SK-N-SH treated with all-trans-retinoic acid at 6 μM for 48 hours (cell line): ENCODE results near the gene PDGFRB.

Experiments used
- GLIS3 ChIP-seq: fragments of 250-450 bp; sonication (Bioruptor Pico); IDR thresholded peaks from 2 replicates; pipeline ENCODE4 v1.5.0; 2020; ENCODE audit warnings: mild to moderate bottlenecking, moderate library complexity
- ISL1 ChIP-seq: fragments of 250-450 bp; sonication (Bioruptor Pico); IDR thresholded peaks from 2 replicates; pipeline ENCODE4 v2.1.2; 2022; ENCODE audit warnings: mild to moderate bottlenecking, moderate library complexity
- RARB ChIP-seq: fragments of 250-450 bp; sonication (Bioruptor Pico); IDR thresholded peaks from 2 replicates; pipeline ENCODE4 v1.8.0; 2021; ENCODE audit warnings: mild to moderate bottlenecking, moderate library complexity
- ZC3H10 ChIP-seq: fragments of 250-450 bp; sonication (Bioruptor Pico); IDR thresholded peaks from 2 replicates; pipeline ENCODE4 v1.5.1; 2021; ENCODE audit warnings: mild to moderate bottlenecking, moderate library complexity
- ZFP3 ChIP-seq: fragments of 250-450 bp; sonication (Bioruptor Pico); IDR thresholded peaks from 2 replicates; pipeline ENCODE4 v1.5.0; 2020; ENCODE audit warnings: mild to moderate bottlenecking, moderate library complexity
- ZNF70 ChIP-seq: fragments of 450-650 bp; formaldehyde crosslinking; IDR thresholded peaks from 2 replicates; pipeline ENCODE4 v1.5.0; 2020; ENCODE audit warnings: mild to moderate bottlenecking, moderate library complexity
- TF ChIP-seq, protein P1 (sequence below): fragments of 250-450 bp; sonication (Bioruptor Pico); IDR thresholded peaks from 2 replicates; pipeline ENCODE4 v1.8.0; 2021; ENCODE audit warnings: low read depth, mild to moderate bottlenecking, moderate library complexity, borderline replicate concordance

DNA sequence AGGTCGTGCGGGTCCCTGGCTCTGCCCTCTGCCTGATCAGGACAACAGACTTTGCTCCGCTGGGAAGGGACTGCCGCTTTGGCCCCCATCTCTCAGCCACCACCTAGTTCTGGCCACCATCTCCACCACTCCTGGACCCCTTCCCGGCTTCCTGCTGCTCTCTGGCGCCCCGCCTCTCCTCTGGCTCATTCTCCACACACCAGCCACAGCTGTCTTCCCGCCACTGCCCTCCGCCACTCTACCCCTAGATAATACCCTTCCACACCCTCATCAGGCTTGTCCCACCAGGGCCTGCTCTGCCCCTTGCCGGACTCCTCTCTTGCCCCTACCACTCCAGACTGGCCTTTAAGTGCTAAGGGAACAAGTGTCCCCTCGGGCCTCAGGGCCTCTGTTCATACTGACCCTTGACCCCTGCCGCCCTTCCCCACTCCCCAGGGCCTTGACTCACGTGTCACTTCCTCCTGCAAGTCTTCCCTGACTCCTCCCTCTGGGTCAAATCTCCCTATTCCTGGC, 8.0 kb upstream of the PDGFRB start:
- no peak for TF ChIP-seq GLIS3 (CRISPR knock-in tag)
- no peak for TF ChIP-seq ISL1 (CRISPR knock-in tag)
- no peak for TF ChIP-seq ZC3H10 (CRISPR knock-in tag)
- TF ChIP-seq, protein P1, sequence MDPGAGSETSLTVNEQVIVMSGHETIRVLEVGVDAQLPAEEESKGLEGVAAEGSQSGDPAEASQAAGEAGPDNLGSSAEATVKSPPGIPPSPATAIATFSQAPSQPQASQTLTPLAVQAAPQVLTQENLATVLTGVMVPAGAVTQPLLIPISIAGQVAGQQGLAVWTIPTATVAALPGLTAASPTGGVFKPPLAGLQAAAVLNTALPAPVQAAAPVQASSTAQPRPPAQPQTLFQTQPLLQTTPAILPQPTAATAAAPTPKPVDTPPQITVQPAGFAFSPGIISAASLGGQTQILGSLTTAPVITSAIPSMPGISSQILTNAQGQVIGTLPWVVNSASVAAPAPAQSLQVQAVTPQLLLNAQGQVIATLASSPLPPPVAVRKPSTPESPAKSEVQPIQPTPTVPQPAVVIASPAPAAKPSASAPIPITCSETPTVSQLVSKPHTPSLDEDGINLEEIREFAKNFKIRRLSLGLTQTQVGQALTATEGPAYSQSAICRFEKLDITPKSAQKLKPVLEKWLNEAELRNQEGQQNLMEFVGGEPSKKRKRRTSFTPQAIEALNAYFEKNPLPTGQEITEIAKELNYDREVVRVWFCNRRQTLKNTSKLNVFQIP, result no peak
- no peak for TF ChIP-seq ZFP3
- no peak for TF ChIP-seq ZNF70 (CRISPR knock-in tag)
- no peak for TF ChIP-seq RARB
